Measurements from ENCODE around the gene IL17B. TPM values are rescaled to one million over a fixed set of nuclear protein-coding genes. Genes with fewer than 3 reads are reported as not detected.

The IL17B gene
- total RNA-seq, 1 experiment from 2014 or later: not detected

- ChIA-PET CTCF (interaction anchor here (0.6 to 0.7 kb wide), 2 partner anchors 147 to 535 kb away, joined by 3 to 6 read pairs; no protein-coding TSS in a partner anchor), POLR2A (no interaction called here)
- H3K27me3 Mint-ChIP-seq (ENCODE audit: low read depth): no peaks in the 10 kb centered on the region
- H3K36me3 Mint-ChIP-seq: no peaks in the 10 kb centered on the region
- DNase-seq (ENCODE audit: low spot score) (no peak), ATAC-seq (no peak)
- H3K27ac Mint-ChIP-seq: no peak overlapping the region
- H3K4me1 Mint-ChIP-seq: peaks cover 54% of the 10 kb centered on the region
- TF ChIP-seq, protein P1, sequence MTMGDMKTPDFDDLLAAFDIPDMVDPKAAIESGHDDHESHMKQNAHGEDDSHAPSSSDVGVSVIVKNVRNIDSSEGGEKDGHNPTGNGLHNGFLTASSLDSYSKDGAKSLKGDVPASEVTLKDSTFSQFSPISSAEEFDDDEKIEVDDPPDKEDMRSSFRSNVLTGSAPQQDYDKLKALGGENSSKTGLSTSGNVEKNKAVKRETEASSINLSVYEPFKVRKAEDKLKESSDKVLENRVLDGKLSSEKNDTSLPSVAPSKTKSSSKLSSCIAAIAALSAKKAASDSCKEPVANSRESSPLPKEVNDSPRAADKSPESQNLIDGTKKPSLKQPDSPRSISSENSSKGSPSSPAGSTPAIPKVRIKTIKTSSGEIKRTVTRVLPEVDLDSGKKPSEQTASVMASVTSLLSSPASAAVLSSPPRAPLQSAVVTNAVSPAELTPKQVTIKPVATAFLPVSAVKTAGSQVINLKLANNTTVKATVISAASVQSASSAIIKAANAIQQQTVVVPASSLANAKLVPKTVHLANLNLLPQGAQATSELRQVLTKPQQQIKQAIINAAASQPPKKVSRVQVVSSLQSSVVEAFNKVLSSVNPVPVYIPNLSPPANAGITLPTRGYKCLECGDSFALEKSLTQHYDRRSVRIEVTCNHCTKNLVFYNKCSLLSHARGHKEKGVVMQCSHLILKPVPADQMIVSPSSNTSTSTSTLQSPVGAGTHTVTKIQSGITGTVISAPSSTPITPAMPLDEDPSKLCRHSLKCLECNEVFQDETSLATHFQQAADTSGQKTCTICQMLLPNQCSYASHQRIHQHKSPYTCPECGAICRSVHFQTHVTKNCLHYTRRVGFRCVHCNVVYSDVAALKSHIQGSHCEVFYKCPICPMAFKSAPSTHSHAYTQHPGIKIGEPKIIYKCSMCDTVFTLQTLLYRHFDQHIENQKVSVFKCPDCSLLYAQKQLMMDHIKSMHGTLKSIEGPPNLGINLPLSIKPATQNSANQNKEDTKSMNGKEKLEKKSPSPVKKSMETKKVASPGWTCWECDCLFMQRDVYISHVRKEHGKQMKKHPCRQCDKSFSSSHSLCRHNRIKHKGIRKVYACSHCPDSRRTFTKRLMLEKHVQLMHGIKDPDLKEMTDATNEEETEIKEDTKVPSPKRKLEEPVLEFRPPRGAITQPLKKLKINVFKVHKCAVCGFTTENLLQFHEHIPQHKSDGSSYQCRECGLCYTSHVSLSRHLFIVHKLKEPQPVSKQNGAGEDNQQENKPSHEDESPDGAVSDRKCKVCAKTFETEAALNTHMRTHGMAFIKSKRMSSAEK (CRISPR knock-in tag; IDR thresholded peaks at IDR 0.05; ENCODE audit: borderline replicate concordance): no peak
- TF ChIP-seq ZNF317 (CRISPR knock-in tag; IDR thresholded peaks at IDR 0.05; ENCODE audit: borderline replicate concordance, low read depth): no peak
- TF ChIP-seq, protein P2, sequence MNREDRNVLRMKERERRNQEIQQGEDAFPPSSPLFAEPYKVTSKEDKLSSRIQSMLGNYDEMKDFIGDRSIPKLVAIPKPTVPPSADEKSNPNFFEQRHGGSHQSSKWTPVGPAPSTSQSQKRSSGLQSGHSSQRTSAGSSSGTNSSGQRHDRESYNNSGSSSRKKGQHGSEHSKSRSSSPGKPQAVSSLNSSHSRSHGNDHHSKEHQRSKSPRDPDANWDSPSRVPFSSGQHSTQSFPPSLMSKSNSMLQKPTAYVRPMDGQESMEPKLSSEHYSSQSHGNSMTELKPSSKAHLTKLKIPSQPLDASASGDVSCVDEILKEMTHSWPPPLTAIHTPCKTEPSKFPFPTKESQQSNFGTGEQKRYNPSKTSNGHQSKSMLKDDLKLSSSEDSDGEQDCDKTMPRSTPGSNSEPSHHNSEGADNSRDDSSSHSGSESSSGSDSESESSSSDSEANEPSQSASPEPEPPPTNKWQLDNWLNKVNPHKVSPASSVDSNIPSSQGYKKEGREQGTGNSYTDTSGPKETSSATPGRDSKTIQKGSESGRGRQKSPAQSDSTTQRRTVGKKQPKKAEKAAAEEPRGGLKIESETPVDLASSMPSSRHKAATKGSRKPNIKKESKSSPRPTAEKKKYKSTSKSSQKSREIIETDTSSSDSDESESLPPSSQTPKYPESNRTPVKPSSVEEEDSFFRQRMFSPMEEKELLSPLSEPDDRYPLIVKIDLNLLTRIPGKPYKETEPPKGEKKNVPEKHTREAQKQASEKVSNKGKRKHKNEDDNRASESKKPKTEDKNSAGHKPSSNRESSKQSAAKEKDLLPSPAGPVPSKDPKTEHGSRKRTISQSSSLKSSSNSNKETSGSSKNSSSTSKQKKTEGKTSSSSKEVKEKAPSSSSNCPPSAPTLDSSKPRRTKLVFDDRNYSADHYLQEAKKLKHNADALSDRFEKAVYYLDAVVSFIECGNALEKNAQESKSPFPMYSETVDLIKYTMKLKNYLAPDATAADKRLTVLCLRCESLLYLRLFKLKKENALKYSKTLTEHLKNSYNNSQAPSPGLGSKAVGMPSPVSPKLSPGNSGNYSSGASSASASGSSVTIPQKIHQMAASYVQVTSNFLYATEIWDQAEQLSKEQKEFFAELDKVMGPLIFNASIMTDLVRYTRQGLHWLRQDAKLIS (CRISPR knock-in tag; IDR thresholded peaks at IDR 0.05; ENCODE audit: borderline replicate concordance): no peak
- TF ChIP-seq ZNF121 (CRISPR knock-in tag; IDR thresholded peaks at IDR 0.05): no peak
- TF ChIP-seq ZMAT4 (CRISPR knock-in tag; IDR thresholded peaks at IDR 0.05): no peak
- TF ChIP-seq MXD4 (CRISPR knock-in tag; IDR thresholded peaks at IDR 0.05; ENCODE audit: borderline replicate concordance): no peak
- TF ChIP-seq, protein P3, sequence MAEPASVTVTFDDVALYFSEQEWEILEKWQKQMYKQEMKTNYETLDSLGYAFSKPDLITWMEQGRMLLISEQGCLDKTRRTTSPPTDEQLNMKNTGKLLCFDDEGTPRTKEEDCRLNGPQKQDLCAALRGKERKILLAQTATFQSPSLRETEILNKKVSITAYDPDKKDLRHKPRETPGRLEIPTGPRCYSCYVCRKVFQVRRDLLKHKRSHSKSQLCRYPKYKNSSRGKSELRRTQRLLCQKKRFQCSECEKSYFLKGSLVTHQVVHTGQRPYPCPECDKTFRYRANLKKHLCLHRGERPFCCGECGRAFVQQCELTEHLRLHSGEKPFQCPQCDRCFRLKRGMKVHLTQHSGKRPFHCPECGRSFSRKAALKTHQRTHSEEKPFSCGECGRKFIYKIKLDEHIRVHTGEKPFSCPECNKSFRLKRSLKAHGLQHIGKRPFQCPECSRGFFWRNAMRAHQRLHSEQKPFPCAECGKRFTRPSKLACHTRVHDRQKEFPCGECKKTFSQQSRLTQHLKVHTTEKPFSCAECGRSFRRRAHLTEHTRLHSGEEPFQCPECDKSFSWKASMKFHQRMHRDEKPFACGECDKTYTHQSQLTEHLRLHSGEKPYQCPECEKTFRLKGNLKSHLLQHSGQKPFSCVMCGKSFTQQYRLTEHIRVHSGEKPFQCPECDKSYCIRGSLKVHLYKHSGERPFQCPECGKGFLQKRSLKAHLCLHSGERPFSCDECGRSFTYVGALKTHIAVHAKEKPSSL (CRISPR knock-in tag; conservative IDR thresholded peaks at IDR 0.05): no peak
- no peak for TF ChIP-seq ZNF219 (CRISPR knock-in tag; IDR thresholded peaks at IDR 0.05; ENCODE audit: borderline replicate concordance)
- no peak for TF ChIP-seq NR3C1 (CRISPR knock-in tag; conservative IDR thresholded peaks at IDR 0.05; ENCODE audit: low read depth)
- TF ChIP-seq SMAD4 (CRISPR knock-in tag; IDR thresholded peaks at IDR 0.05): no peak
- TF ChIP-seq ESRRA (CRISPR knock-in tag; IDR thresholded peaks at IDR 0.05; ENCODE audit: borderline replicate concordance): no peak
- no peak for TF ChIP-seq FOXK1 (CRISPR knock-in tag; IDR thresholded peaks at IDR 0.05)
- TF ChIP-seq, protein P4, sequence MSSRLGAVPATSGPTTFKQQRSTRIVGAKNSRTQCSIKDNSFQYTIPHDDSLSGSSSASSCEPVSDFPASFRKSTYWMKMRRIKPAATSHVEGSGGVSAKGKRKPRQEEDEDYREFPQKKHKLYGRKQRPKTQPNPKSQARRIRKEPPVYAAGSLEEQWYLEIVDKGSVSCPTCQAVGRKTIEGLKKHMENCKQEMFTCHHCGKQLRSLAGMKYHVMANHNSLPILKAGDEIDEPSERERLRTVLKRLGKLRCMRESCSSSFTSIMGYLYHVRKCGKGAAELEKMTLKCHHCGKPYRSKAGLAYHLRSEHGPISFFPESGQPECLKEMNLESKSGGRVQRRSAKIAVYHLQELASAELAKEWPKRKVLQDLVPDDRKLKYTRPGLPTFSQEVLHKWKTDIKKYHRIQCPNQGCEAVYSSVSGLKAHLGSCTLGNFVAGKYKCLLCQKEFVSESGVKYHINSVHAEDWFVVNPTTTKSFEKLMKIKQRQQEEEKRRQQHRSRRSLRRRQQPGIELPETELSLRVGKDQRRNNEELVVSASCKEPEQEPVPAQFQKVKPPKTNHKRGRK (CRISPR knock-in tag; IDR thresholded peaks at IDR 0.05; ENCODE audit: borderline replicate concordance): no peak
- no peak for TF ChIP-seq ZNF138 (CRISPR knock-in tag; conservative IDR thresholded peaks at IDR 0.05)
- no peak overlapping the region for H3K4me3 Mint-ChIP-seq
- no peaks in the 10 kb centered on the region for H3K9me3 Mint-ChIP-seq
Measured at GRCh38 chr5:149426931-149427330, 47.8 kb upstream of the IL17B start.
